ENCODE data around the gene IL4R. TPM values are rescaled to one million over a fixed set of nuclear protein-coding genes. Genes with fewer than 3 reads are reported as not detected.

The IL4R gene
- total RNA-seq, 3 donors from 2014 or later, result 18.7 to 53.4 (median 51.8) TPM

- TF ChIP-seq POLR2AphosphoS5 (IDR thresholded peaks at IDR 0.05) (no peak), CTCF (IDR thresholded peaks at IDR 0.05) (no peak), POLR2A (IDR thresholded peaks at IDR 0.05) (no peak)
- no peak overlapping the region for H3K4me3 ChIP-seq
- H3K27me3 ChIP-seq, result peaks cover 0 to 15% of the 10 kb centered on the region in 2 donors
- no peaks in the 10 kb centered on the region for H3K4me1 ChIP-seq
- no peak for DNase-seq (ENCODE audit: low spot score in 2 of 2)
- intact Hi-C loops (cut with DNase I; ENCODE audit: low total_unique reads), result no loop called here
- no peak overlapping the region for H3K27ac ChIP-seq
- H3K9me3 ChIP-seq, result no peaks in the 10 kb centered on the region
- H3K36me3 ChIP-seq, result no peaks in the 10 kb centered on the region
These were observed 87.2 kb downstream of the IL4R start for GRCh38 chr16:27400751-27401620.

- Histone ChIP-seq H3K9me3 (no peaks in the 10 kb centered on the region), H3K4me1 (no peaks in the 10 kb centered on the region), H3K4me3 (peak within 1 kb of the TSS in 2 of 3 donors; percentile 15 to 28), H3K36me3 (no peaks in the 10 kb centered on the region), H3K27ac (no peak within 1 kb of the TSS), H3K27me3 (peaks cover 0 to 15% of the 10 kb centered on the region in 2 donors)
- peak in 1 of 2 donors; percentile 24 for DNase-seq (ENCODE audit: low spot score in 2 of 2)
- intact Hi-C loops (cut with DNase I; ENCODE audit: low total_unique reads), result no loop called here
- no peak for TF ChIP-seq CTCF (IDR thresholded peaks at IDR 0.05)
- TF ChIP-seq POLR2A (IDR thresholded peaks at IDR 0.05), result no peak
These were observed 88.2 kb downstream of the IL4R start, which contains the start of gene IL21R for GRCh38 chr16:27401768-27402568. TSS of gene IL21R (plus strand) at chr16:27402174. CDS start at chr16:27430072, 27,898 bp downstream.

GRCh38 chr16:27402569-27402963 lies 88.8 kb downstream of the IL4R start:
- Histone ChIP-seq H3K4me3 (peak overlapping the region in 1 of 3 donors; percentile 15), H3K4me1 (no peaks in the 10 kb centered on the region), H3K27ac (no peak overlapping the region), H3K27me3 (peaks cover 0 to 15% of the 10 kb centered on the region in 2 donors), H3K9me3 (no peaks in the 10 kb centered on the region), H3K36me3 (no peaks in the 10 kb centered on the region)
- DNase-seq (ENCODE audit: low spot score in 2 of 2), result no peak
- intact Hi-C loops (cut with DNase I; ENCODE audit: low total_unique reads), result no loop called here
- no peak for TF ChIP-seq CTCF (IDR thresholded peaks at IDR 0.05)

- intact Hi-C loops (cut with DNase I; ENCODE audit: low total_unique reads), result no loop called here
- Histone ChIP-seq H3K27ac (no peak overlapping the region), H3K4me3 (peak overlapping the region in 1 of 3 donors; percentile 15), H3K9me3 (no peaks in the 10 kb centered on the region), H3K4me1 (no peaks in the 10 kb centered on the region), H3K27me3 (peaks cover 0 to 15% of the 10 kb centered on the region in 2 donors), H3K36me3 (no peaks in the 10 kb centered on the region)
- no peak for TF ChIP-seq POLR2A (IDR thresholded peaks at IDR 0.05)
- no peak for TF ChIP-seq CTCF (IDR thresholded peaks at IDR 0.05)
- TF ChIP-seq POLR2AphosphoS5 (IDR thresholded peaks at IDR 0.05), result no peak
- DNase-seq (ENCODE audit: low spot score in 2 of 2), result no peak
These were observed 89.3 kb downstream of the IL4R start for GRCh38 chr16:27402964-27403600.
